ENCODE measurements around the gene LGALS14.
"Not testable (repeated sequence)": the region's sequence is repeated elsewhere in the genome, so short reads cannot be mapped to it uniquely, and the experiment has no call there.

Gene LGALS14

GRCh38 chr19:39696387-39696786 lies 7.9 kb upstream of the LGALS14 start:
- no peak for DNase-seq

- no peak for DNase-seq
These were observed 5.7 kb upstream of the LGALS14 start for GRCh38 chr19:39698535-39698934.

- no peak for DNase-seq
These were observed 3.0 kb upstream of the LGALS14 start for GRCh38 chr19:39701291-39701690.

- DNase-seq, result no peak
These were observed 1.4 kb downstream of the LGALS14 start for GRCh38 chr19:39705578-39706188.

GRCh38 chr19:39708594-39708993 lies 4.3 kb downstream of the LGALS14 start:
- DNase-seq, result no peak

- no peak for DNase-seq
These were observed 5.0 kb downstream of the LGALS14 start for GRCh38 chr19:39709026-39709872.

GRCh38 chr19:39710333-39710890 lies 6.1 kb downstream of the LGALS14 start:
- no peak for DNase-seq

- not testable (repeated sequence) for DNase-seq
These were observed 15.9 kb downstream of the LGALS14 start for GRCh38 chr19:39720144-39720543.

GRCh38 chr19:39725995-39726394 lies 21.7 kb downstream of the LGALS14 start:
- no peak for DNase-seq

GRCh38 chr19:39727070-39727800 lies 23.0 kb downstream of the LGALS14 start:
- DNase-seq, result no peak

GRCh38 chr19:39728040-39728439 lies 23.8 kb downstream of the LGALS14 start:
- no peak for DNase-seq

- no peak for DNase-seq
These were observed 25.3 kb downstream of the LGALS14 start for GRCh38 chr19:39729594-39729993.

- no peak for DNase-seq
These were observed 27.4 kb downstream of the LGALS14 start for GRCh38 chr19:39731685-39732084.

- no peak for DNase-seq
These were observed 29.6 kb downstream of the LGALS14 start for GRCh38 chr19:39733841-39734240.

- DNase-seq, result no peak
These were observed 31.4 kb downstream of the LGALS14 start for GRCh38 chr19:39735688-39736087.

GRCh38 chr19:39736088-39736487 lies 31.8 kb downstream of the LGALS14 start:
- DNase-seq, result no peak

GRCh38 chr19:39737351-39737750 lies 33.1 kb downstream of the LGALS14 start:
- no peak for DNase-seq

- DNase-seq, result no peak
These were observed 33.6 kb downstream of the LGALS14 start, which contains the start of gene CLC for GRCh38 chr19:39737891-39738290. CLC (minus strand) TSS chr19:39738029; CDS start chr19:39737952, 77 bp downstream.

- no peak for DNase-seq
These were observed 34.5 kb downstream of the LGALS14 start for GRCh38 chr19:39738814-39739213.

GRCh38 chr19:39740395-39740794 lies 36.1 kb downstream of the LGALS14 start:
- DNase-seq, result no peak

- DNase-seq, result no peak
These were observed 41.4 kb downstream of the LGALS14 start for GRCh38 chr19:39745643-39746042.

- DNase-seq, result no peak
These were observed 42.7 kb downstream of the LGALS14 start for GRCh38 chr19:39746836-39747529.

GRCh38 chr19:39749981-39750380 lies 45.7 kb downstream of the LGALS14 start:
- no peak for DNase-seq

Measured in fibroblast of skin of right quadriceps (primary cell).